ENCODE results near the gene TMEM250. TPM values are rescaled to one million over a fixed set of nuclear protein-coding genes. Genes with fewer than 3 reads are reported as not detected.
A peak's percentile ranks its signal among the peaks of the same experiment; 100 is the strongest.
"Not testable (repeated sequence)": the region's sequence is repeated elsewhere in the genome, so short reads cannot be mapped to it uniquely, and the experiment has no call there.

Gene TMEM250
- total and polyA plus RNA-seq, 9 of the 15 experiments (the other 6 are each of a cell fraction or from before 2014, with no cell fraction given), result 0.32 to 44.6 (median 12.2) TPM

DNA sequence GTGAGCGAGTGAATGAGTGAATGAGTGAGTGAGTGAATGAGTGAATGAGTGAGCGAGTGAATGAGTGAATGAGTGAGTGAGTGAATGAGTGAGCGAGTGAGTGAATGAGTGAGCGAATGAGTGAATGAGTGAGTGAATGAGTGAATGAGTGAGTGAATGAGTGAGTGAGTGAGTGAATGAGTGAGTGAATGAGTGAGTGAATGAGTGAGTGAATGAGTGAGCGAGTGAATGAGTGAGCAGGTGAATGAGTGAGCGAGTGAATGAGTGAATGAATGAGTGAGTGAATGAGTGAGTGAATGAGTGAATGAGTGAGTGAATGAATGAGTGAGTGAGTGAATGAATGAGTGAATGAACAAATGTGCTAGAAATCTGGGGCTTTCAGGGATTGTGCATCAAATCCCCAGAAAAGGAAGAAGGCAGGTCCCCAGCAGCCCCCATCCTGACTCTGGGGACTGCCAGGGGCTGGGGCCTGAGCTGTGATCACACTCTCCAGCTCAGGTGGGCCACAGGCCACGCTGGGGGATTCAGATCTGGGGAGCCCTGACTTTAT is 32.1 kb upstream of the TMEM250 start:
- WGBS (ENCODE audit: insufficient coverage, low coverage, missing lambda C conversion rate), result 15% methylated on average over 7 of the region's 7 CpGs
- H4K20me1 ChIP-seq (replicated peaks; ENCODE audit: control insufficient read depth, insufficient read depth, low read length); DNase-seq (ENCODE audit: extremely low read depth in 1 of 4, low spot score in 3 of 4); ATAC-seq; BruUV-seq (replicated peaks); H3K4me2 ChIP-seq (ENCODE audit: insufficient read depth, low read length); H3K9me1 ChIP-seq (ENCODE audit: control insufficient read depth, insufficient read depth, low read length); H3K9me3 ChIP-seq (replicated peaks; ENCODE audit: control insufficient read depth, insufficient read depth, low read depth, low read length); H3K27ac ChIP-seq (ENCODE audit: extremely low read depth, low read depth, low read length); H3K36me3 ChIP-seq (ENCODE audit: control insufficient read depth, insufficient read depth, low read length); H2AFZ ChIP-seq (ENCODE audit: low read depth, low read length); in situ Hi-C loops (cut with MboI); CTCF ChIA-PET (ENCODE audit: low intra/inter-chr PET ratio); intact Hi-C loops (cut with micrococcal nuclease); FAIRE-seq; H3K4me3 ChIP-seq; H3K79me2 ChIP-seq (ENCODE audit: control insufficient read depth, insufficient read depth, low read length): not testable (repeated sequence)
- Histone ChIP-seq H3K9ac (ENCODE audit: insufficient read depth in 1 of 2, low read depth in 2 of 2, low read length in 2 of 2) (0 out of 4 replicates have a peak overlapping the region, but pooled peaks of 1 of the 2 experiments have one; percentile 35), H3K4me1 (replicated peaks in 1 of 2; ENCODE audit: control insufficient read depth in 2 of 2, insufficient read depth in 2 of 2, low read length in 2 of 2) (peaks cover 0 to 52% of the 10 kb centered on the region in 2 experiments; a peak in 2 of 5 replicates), H3K27me3 (ENCODE audit: control insufficient read depth in 2 of 2, insufficient read depth in 2 of 2, low read length in 2 of 2) (peaks cover 23 to 45% of the 10 kb centered on the region in 2 experiments)
- TF ChIP-seq ADNP (tag; IDR thresholded peaks at IDR 0.05) (peak; percentile 61; the same call in 1 of the 2 replicates), TAL1 (IDR thresholded peaks at IDR 0.05) (0 out of 2 replicates have a peak, but pooled peaks have one; percentile 32), PHF20 (IDR thresholded peaks at IDR 0.05; ENCODE audit: partially characterized antibody) (peak; percentile 34), BCOR (IDR thresholded peaks at IDR 0.05) (peak; percentile 79), TRIM24 (IDR thresholded peaks at IDR 0.05) (0 out of 4 replicates have a peak, but pooled peaks have one; percentile 16 to 28), SMARCA5 (IDR thresholded peaks at IDR 0.05) (peak; percentile 63; the same call in 1 of the 2 replicates), ZNF318 (IDR thresholded peaks at IDR 0.05; ENCODE audit: borderline replicate concordance in 1 of 2, low read depth in 1 of 2) (peak in 1 of 2 experiments; percentile 89; a peak in 2 of 4 replicates), NFRKB (IDR thresholded peaks at IDR 0.05; ENCODE audit: low read depth) (peak; percentile 96), TSC22D4 (tag; IDR thresholded peaks at IDR 0.05) (peak; percentile 100), HDAC1 (IDR thresholded peaks at IDR 0.05) (peak in 1 of 2 experiments; percentile 42; a peak in 1 of 4 replicates), ZNF24 (IDR thresholded peaks at IDR 0.05) (peak; percentile 100)
- POLR2A ChIA-PET, result interaction anchor here (0.6 to 1.3 kb wide), 4 partner anchors 9 to 697 kb away, joined by 3 to 6 read pairs (median 4); no protein-coding TSS in a partner anchor
